AG09309 (cell line): ENCODE data around the gene NLGN1.

Experiments used
- DNase-seq: peaks from one replicate; pipeline ENCODE4 v3.0.0-alpha.2; 2010; ENCODE audit warnings: low read depth
- H3K4me3 ChIP-seq: 2 replicates; pipeline ENCODE4 v1.5.1; 2011; ENCODE audit warnings: mild to moderate bottlenecking, low read depth, low read length, moderate library complexity; ENCODE audit not compliant: control insufficient read depth
- TF ChIP-seq, protein P1 (sequence below): IDR thresholded peaks from 2 replicates; pipeline ENCODE4 v1.5.1; 2011; ENCODE audit warnings: mild to moderate bottlenecking, low read depth, low read length, inconsistent platforms; ENCODE audit not compliant: insufficient read depth, control insufficient read depth; ENCODE audit errors: missing control alignments

Gene NLGN1

DNA sequence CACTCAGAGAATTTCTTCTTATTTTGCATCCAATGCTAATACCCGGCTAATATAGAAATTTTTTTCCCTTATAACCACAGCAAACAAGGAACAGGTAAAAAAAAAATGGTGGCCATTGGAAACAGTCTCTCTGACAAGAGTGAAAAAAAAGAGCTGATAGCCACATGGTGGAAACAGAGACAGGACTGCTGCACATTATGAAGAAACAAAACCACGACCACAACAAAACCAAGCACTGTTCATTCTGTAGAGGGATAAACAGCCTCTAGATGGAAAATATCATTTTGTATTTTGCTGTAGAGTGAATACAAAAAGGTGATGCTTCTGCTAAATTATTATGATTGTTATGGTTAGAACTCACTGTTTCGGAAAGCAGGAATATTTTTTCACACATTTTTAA lies 686.2 kb downstream of the NLGN1 start:
- H3K4me3 ChIP-seq, result no peak overlapping the region
- TF ChIP-seq, protein P1, sequence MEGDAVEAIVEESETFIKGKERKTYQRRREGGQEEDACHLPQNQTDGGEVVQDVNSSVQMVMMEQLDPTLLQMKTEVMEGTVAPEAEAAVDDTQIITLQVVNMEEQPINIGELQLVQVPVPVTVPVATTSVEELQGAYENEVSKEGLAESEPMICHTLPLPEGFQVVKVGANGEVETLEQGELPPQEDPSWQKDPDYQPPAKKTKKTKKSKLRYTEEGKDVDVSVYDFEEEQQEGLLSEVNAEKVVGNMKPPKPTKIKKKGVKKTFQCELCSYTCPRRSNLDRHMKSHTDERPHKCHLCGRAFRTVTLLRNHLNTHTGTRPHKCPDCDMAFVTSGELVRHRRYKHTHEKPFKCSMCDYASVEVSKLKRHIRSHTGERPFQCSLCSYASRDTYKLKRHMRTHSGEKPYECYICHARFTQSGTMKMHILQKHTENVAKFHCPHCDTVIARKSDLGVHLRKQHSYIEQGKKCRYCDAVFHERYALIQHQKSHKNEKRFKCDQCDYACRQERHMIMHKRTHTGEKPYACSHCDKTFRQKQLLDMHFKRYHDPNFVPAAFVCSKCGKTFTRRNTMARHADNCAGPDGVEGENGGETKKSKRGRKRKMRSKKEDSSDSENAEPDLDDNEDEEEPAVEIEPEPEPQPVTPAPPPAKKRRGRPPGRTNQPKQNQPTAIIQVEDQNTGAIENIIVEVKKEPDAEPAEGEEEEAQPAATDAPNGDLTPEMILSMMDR, result no peak
- no peak for DNase-seq

DNA sequence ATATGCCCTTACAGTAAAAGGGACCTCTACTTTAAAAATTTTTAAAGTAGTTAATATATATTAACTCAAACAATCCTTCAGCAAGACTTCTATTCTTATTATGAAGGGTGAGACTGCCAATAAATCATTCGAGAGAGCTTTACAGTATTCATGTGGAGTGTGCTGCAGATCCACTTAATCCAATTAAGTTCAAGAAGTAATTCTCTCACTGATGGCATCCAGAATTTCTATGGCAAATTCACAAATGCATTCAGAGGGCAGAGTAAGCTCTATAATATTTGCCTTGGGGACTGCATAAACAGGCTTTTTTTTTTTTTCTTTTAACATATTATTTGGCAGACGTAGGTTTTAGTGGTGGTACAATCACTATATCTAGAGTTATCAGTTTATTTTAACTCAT lies 692.0 kb downstream of the NLGN1 start:
- TF ChIP-seq, protein P1, result no peak
- H3K4me3 ChIP-seq, result no peak overlapping the region
- no peak for DNase-seq

DNA sequence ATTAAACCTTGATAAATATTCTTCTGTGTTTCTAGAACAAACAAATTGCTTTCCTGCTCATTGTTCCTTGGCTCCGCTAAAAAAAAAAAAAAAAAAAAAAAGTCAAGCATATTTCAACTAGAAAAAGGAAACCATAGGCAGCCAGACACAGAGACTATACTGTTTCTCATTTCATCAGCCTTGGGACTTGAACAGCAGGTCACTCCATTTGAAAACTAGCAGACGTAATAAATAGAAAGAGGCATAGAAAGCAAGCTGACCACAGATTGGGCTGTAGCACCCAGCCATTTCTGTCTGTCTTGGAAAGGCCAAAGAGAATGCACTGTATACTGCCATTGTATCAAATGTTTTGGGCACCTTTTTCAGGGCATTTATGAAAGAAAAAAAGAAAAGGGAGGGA lies 697.1 kb downstream of the NLGN1 start:
- no peak overlapping the region for H3K4me3 ChIP-seq
- TF ChIP-seq, protein P1, result no peak

DNA sequence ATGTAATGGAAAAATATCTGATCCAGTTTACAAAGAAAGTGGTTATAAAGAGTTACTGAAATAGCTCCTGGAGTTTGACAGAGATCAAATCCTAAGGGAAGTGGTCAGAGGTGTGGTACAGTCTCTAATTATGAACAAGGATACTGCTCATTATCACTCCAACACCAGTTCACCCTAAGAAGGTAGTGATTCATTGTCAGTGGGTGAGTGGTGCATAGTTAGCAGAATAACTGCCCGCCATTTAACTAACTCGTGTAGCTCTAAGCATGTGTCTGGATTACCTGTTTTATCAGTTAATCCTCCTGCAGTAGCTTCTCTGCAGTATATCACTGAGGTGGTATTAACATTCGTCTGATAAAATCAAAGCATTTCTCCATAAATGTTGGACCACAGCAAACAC lies 700.1 kb downstream of the NLGN1 start:
- H3K4me3 ChIP-seq, result no peak overlapping the region
- TF ChIP-seq, protein P1, result no peak
- DNase-seq, result no peak

More for the DNA sequence above, 697.1 kb downstream of the NLGN1 start:
- no peak for DNase-seq

DNA sequence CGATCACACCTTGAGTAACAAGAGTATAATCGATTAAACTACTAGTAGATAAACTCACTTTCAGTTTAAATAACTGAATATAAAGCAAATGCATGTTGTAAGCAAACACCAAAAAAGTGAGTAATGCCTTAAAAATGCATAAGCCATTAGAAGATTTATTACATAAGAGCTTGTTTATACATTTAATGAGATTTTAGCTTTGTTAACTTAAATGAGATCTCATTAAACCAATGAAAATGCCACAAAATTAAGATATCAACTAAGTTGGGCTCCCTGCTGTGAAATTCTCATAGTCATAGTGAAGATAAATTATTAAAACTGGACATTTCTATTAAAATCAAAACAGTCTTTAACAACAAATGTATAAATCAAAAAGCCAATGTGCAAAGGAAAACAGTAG lies 701.2 kb downstream of the NLGN1 start:
- H3K4me3 ChIP-seq, result no peak overlapping the region
- TF ChIP-seq, protein P1, result no peak
- DNase-seq, result no peak

DNA sequence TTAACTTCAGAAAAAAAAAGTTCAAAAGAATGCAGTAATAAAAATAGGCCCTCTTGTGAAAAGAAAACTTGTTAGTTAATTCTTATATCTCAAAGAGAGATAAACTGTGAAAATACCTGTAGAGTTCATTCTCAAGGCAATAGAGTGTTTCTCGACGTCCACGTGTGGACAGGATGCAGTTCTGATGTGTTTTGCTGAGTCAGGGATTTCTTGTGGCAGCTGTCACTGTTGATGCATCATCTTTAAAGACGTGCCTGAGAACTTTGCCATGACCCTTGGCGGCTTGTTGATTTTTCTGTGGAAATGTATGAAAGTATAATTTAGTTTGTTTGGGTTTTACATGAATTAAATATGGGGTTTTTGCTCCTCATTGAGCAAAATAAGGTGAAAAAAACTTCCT lies 702.2 kb downstream of the NLGN1 start:
- DNase-seq, result no peak
- TF ChIP-seq, protein P1, result no peak
- H3K4me3 ChIP-seq, result no peak overlapping the region

DNA sequence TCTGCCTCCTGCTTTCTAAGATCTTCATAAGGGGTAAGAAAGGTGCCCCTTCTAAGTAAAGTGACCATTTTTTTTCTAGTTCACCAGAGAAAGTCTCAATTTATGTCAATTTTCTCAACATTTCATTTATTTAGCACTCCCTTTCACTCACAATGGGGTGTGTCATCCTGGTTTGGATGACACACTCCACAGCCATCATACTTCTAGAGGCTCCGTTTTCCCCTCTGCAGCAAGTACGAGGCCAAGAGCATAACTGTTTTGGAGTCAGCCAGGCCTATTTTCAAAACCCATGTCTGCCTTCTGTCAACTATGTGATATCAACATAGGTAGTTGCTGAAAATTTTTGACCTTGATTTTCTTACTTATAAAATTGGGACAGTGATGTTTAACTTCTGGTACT lies 703.2 kb downstream of the NLGN1 start:
- no peak overlapping the region for H3K4me3 ChIP-seq
- no peak for DNase-seq
- TF ChIP-seq, protein P1, result no peak
